GM11168 (cell line): Measurements from ENCODE around the gene POLR1B.
"Not testable (repeated sequence)": the region's sequence is repeated elsewhere in the genome, so short reads cannot be mapped to it uniquely, and the experiment has no call there.

Experiments used
- in situ Hi-C: fragments of 300-500 bp; cut with MboI; formaldehyde crosslinking; loops from one replicate; pipeline ENCODE4 v1.12.0; 2022; ENCODE audit warnings: low sequenced_read_pairs; ENCODE audit not compliant: unreplicated experiment

Gene POLR1B, protein sequence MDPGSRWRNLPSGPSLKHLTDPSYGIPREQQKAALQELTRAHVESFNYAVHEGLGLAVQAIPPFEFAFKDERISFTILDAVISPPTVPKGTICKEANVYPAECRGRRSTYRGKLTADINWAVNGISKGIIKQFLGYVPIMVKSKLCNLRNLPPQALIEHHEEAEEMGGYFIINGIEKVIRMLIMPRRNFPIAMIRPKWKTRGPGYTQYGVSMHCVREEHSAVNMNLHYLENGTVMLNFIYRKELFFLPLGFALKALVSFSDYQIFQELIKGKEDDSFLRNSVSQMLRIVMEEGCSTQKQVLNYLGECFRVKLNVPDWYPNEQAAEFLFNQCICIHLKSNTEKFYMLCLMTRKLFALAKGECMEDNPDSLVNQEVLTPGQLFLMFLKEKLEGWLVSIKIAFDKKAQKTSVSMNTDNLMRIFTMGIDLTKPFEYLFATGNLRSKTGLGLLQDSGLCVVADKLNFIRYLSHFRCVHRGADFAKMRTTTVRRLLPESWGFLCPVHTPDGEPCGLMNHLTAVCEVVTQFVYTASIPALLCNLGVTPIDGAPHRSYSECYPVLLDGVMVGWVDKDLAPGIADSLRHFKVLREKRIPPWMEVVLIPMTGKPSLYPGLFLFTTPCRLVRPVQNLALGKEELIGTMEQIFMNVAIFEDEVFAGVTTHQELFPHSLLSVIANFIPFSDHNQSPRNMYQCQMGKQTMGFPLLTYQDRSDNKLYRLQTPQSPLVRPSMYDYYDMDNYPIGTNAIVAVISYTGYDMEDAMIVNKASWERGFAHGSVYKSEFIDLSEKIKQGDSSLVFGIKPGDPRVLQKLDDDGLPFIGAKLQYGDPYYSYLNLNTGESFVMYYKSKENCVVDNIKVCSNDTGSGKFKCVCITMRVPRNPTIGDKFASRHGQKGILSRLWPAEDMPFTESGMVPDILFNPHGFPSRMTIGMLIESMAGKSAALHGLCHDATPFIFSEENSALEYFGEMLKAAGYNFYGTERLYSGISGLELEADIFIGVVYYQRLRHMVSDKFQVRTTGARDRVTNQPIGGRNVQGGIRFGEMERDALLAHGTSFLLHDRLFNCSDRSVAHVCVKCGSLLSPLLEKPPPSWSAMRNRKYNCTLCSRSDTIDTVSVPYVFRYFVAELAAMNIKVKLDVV

DNA sequence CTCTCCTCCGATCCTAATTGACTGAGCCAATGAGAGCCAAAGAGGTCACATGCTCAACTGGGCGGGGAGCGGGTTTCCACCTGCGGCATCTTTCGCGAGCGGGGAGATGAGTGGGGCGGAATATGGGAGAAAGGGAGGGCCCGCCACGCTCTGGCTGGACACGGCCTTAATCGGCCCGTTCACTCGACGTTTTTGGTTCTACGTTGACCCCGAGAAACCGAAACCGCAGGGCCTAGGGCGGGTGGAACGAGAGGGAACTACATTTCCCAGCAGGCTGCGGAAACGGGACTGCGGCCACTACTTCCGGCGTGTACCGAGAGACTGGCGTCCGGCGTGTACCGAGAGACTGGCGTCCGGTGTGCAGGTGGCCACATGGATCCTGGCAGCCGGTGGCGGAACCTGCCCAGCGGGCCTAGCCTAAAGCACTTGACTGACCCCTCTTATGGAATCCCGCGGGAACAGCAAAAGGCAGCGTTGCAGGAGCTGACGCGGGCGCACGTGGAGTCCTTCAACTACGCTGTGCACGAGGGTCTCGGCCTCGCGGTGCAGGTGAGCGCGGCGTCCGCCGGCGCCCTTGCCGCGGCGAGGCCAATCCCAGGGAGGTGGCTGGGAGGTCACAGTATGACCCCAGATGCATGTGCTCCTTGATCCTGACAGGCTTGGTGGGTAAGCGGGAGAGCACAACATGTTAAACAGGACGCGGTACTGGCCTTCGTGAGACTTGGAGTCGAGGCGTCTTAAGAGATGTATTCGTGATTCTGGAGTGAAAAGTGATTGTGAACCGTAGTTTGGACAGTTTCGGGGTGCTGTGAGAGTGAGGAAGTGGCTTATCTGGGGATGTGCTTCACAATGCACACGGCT is at the start of gene POLR1B:
TSS of gene POLR1B (plus strand) at position 343 of the 861 bp plus-strand sequence. CDS start at position 373, 30 bp downstream.
- in situ Hi-C loops = no loop called here

DNA sequence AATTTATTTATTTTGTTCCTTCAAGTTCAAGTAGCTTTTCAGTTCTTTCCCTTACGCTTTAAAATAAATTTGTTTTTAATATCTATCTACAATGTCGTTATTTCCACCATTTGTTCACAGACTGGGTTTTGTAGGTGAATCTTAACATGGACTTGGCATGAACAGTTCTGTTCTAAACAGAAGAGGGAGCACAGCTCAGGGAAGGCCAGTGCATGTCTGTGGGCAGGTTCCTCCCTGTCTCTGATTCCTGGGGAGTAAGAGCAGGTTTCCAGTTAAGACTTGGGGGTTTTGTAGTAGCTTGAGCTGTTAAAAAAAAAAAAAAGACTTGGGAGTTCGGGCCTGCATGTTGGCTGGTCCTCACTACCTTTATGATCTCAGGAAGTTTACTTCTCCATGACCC is 49.2 kb upstream of the POLR1B start:
- in situ Hi-C loops = no loop called here

DNA sequence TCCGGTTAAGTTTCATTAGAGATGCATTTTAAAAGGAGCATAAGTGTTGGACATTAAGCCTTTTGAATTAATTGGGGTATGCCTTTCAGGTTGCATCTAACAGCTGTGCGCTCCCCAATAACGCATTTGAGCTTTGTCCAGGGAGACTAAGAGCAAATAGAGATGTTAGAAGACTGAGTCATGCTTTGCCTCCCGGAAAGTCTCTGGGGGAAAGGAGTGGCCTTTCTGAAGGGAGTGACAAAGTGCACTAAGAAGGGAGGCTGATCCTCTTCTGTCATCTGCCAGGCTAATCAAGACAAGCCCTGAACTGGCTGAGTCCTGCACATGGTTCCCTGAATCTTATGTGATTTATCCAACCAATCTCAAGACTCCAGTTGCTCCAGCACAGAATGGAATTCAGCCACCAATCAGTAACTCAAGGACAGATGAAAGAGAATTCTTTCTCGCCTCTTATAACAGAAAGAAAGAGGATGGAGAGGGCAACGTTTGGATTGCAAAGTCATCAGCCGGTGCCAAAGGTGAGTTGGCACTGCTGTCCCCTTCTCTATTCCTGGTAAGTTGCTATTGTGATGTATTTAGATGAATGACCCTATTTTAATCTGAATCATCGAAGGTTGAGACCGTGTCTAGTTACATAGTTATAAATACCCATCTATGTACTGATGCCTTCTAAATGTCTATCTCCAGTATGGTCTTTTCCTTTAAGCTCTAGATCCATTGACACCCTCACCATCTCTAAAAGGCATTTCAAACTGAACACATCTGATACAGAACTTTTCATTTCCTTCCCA is 48.2 kb upstream of the POLR1B start:
- in situ Hi-C loops = no loop called here

DNA sequence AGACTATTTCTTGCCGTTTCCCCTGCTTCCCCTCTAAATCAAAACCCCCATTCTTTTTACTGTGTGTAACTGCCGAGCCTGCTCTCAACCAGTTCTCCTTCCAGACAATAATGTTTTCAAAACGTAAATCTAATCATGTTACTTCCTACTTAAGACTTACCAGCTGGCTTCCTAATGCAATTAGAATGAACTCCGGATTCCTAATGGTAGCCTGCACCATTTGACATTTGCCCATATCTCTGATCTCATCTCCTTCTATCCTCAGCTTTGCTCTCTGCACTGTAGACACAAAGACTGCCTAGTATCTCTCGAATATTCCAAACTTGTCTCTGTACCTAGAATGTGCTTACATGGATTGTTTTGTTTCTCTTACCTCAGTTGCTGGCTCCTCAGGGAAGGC is 47.4 kb upstream of the POLR1B start:
- in situ Hi-C loops = no loop called here

DNA sequence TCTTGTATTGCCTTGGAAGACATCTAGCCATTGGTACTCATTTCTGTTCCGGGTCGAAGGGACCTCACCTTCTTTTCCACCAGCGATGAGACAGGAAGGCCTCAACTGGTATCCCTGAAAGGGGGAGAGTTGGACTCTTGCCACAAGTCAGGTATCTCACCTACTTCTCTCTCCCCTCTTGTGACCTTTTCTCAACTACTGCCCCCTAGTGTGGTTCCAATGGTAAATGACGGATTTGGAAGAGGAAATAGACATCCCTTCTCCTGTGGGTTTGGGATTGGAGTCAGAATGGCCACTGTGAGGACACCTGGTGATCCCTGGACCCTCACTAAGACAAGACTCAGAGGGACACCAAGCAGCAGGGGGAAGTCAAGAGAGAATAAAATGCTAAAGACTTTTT is 46.4 kb upstream of the POLR1B start:
- in situ Hi-C loops = not testable (repeated sequence)

DNA sequence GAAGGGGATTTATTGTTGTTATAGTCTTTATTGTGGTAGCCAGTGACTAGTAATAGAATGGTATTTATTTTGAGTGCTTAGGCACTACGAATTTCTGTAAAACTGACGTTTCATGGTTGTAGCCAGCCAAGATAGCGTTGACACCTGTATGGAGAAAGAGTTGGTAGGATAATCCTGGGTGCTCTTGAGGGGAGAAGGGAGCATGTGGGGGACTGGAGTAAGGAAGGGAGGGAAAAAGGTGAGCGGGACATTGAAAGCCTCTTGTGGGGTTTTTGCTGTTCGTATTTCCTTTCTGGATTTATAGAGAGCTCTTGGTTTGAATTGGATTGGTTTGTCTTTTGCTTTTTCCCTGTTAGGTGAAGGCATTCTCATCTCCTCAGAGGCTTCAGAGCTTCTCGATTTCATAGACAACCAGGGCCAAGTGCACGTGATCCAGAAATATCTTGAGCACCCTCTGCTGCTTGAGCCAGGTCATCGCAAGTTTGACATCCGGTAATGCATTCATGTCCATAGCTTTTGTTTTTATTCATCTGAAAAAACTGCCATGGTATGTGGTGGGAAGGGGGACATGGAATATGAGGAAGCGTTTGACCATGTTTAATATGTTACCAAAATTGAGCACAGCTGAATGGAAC is 41.3 kb upstream of the POLR1B start:
- in situ Hi-C loops = not testable (repeated sequence)

DNA sequence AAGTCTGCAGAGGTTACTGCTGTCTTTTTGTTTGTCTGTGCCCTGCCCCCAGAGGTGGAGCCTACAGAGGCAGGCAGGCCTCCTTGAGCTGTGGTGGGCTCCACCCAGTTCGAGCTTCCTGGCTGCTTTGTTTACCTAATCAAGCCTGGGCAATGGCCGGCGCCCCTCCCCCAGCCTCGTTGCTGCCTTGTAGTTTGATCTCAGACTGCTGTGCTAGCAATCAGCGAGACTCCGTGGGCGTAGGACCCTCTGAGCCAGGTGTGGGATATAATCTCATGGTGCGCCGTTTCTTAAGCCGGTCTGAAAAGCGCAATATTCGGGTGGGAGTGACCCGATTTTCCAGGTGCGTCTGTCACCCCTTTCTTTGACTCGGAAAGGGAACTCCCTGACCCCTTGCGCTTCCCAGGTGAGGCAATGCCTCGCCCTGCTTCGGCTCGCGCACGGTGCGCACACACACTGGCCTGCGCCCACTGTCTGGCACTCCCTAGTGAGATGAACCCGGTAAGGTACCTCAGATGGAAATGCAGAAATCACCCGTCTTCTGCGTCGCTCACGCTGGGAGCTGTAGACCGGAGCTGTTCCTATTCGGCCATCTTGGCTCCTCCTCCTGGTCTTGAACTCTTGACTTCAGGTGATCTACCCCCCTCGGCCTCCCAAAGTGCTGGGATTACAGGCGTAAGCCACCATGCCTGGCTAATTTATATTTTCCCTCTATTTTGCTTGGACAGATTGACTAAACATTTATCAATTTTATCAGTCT is 32.8 kb upstream of the POLR1B start:
- in situ Hi-C loops = not testable (repeated sequence)

DNA sequence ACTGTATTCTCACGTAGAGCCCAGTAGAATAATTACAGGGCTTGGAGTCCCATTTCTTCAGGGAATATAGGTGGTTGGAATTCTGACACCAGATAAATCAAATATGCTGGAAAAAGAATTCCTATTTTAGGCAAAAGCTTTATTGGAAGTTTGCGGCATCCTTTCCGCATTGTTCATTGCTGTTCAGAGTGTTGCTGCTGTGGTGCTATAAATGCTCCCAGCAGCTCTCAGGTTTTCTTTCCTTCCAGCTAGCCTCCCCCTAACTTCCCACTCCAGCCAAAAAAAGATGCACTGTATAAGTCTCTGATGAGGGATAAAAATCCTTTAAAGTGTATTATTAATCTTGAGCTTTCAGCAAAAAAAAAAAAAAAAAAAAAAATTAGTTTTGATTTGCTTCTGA is 25.5 kb upstream of the POLR1B start:
- in situ Hi-C loops = no loop called here

DNA sequence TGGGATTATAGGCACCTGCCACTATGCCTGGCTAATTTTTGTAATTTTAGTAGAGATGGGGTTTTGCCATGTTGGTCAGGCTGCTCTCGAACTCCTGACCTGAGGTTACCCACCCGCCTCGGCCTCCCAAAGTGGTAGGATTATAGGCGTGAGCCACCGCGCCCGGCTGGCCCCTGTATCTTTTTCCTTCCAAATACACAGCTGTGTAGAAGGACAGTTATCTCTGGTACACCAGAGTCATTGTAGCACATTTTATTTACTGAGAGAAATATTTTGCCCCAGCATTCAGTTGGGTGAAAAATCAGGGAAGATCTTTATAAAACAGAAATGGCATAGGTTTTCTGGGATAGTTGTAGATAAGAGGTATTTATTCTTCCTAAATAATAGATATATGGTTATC is 23.5 kb upstream of the POLR1B start:
- in situ Hi-C loops = no loop called here

DNA sequence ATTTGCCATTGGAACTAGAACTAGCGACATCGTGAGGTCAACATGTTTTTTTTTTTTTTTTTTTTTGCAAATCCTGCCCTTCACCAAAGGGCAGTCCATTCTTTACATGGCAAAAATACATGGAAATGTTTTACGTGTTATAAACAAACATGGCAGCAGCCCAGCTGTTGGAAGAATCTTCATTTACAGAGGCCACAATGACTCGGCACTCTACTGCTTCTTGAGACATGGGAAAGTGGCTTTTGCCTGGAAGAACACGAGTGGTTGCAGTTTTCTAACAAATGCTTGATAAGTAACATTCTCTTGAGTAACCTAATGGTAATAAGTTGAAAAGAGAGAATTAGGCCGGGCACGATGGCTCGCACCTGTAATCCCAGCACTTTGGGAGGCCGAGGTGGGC is 22.8 kb upstream of the POLR1B start:
- in situ Hi-C loops = no loop called here

DNA sequence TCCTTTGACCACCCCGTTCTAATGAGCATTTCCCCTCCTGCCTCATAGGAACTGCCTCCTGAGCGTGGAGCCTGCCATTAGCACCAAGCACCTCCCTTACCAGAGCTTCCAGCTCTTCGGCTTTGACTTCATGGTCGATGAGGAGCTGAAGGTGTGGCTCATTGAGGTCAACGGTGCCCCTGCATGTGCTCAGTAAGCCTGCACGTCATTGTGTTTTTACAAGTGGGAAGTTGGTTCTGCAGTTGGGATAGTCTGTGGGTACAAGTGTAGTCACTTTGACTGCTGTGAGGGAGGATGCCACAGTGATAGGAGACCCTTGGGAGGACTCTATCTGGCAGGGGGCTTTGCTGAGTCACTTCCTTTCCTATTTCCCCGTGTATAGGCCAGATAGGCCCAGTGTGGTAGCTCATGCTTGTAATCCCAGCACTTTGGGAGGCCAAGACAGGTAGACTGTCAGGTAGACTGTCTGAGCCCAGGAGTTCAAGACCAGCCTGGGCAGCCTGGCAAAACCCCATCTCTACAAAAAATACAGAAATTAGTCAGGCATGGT is 22.0 kb upstream of the POLR1B start:
- in situ Hi-C loops = no loop called here

DNA sequence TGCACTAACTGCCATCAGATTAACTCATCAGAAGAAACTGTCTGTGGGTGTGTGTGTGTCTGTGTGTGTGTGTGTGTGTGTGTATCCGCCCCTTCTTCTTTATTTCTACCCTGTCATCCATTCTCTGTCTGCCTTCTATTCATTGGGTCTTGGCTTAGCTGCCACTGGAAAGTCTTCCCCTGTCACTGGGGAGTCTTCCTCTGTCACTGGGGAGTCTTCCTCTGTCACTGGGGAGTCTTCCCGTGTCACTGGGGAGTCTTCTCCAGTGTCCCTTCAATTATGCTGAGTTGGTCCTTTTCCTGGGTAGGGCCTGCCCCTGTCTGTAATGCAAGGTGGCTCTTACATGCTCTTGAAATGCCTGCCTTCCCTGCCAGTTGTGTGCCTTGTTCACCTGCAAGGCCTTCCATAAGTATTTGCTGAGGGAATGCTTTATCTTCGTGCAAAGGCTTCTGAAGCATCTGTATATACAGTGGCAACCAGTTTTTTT is 18.9 kb upstream of the POLR1B start:
- in situ Hi-C loops = no loop called here

DNA sequence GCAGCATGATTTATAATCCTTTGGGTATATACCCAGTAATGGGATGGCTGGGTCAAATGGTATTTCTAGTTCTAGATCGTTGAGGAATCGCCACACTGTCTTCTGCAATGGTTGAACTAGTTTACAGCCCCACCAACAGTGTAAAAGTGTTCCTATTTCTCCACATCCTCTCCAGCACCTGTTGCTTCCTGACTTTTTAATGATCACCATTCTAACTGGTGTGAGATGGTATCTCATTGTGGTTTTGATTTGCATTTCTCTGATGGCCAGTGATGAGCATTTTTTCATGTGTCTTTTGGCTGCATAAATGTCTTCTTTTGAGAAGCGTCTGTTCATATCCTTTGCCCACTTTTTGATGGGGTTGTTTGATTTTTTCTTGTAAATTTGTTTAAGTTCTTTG is 18.0 kb upstream of the POLR1B start:
- in situ Hi-C loops = not testable (repeated sequence)

DNA sequence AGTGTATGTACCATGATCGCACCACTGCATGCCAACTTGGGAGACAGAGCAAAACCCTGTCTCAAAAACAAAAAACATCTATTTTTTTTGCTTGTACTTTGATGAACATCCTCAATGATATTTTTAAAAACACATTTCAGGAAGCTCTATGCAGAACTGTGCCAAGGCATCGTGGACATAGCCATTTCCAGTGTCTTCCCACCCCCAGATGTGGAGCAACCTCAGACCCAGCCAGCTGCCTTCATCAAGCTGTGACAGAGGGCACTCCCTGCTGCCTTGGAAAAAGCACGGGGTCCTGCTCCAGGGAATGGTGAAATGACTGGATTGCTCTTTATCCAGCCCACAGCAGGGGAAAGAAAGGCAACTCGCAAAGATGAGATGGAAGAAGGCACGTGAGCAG is 13.7 kb upstream of the POLR1B start:
- in situ Hi-C loops = no loop called here

DNA sequence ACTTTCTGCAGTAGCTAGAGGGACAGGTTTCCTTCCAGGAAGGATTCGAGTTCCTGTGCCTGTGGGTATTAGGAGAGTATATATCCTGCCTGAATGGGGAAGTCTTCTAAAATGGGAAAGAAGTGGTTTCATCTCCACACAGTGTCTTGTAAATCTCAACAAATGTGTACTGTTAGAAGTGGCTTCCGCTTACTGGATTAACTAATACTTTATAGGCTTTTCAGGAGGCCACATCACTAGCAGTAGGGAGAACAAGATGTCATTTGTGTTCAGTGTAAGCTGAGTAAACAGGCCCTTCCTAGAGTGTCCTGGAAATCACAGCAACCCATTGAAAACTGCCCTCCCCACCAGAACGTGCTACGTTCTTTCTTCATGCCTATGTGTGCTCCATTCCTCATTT is 12.5 kb upstream of the POLR1B start:
- in situ Hi-C loops = no loop called here

DNA sequence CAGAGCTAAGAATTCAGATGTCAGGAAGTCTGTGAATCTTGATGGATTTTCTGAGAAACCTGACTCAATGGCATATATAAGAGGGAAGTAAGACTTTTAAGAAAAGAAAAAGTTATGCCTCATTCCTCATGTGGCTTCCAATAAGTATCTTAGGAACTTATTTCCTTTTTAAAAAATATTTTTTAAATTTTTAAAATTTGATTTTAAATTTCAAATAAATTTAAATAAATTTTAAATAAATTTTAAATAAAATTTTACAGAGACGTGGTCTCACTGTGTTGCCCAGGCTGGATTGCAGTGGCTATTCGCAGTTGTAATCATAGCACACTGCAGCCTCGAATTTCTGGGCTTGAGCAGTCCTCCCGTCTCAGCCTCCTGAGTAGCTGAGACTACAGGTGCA is 11.5 kb upstream of the POLR1B start:
- in situ Hi-C loops = no loop called here

DNA sequence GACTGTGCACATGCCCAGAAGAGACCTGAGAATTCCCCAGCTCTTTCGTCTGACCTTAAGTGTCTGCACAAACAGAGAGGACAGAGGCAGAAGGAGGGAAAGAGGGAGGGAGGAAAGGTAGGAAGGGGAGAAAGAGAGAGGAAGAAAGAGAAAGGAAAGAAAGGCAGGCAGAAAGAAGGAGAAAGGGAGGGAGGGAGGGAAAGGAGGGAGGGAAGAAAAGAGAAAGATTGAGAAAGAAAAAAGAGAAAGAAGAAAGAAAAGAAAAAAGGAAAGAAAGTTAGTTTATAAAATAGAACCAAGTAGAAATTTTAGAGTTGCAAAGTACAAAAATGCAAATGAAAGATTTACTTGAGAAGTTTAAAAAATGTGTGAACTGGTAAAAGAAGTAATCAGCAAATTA is 7.4 kb upstream of the POLR1B start:
- in situ Hi-C loops = no loop called here

DNA sequence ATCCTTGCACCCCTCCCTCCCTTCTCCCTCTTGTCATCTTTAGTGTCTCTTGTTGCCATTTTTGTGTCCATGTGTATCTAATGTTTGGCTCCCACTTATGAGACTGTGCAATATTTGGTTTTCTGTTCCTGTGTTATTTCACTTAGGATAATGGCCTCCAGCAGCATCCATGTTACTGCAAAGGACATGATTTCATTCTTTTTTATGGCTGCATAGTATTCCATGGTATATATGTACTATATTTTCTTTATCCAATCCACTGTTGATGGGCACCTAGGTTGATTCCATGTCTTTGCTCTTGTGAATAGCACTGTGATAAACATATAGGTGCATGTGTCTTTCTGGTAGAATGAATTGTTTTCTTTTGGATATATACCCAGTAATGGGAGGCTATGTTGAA is 5.6 kb upstream of the POLR1B start:
- in situ Hi-C loops = not testable (repeated sequence)
